Neuronal stem cell (in vitro differentiated cells): Measurements from ENCODE around the gene TRPM5.
A peak's percentile ranks its signal among the peaks of the same experiment; 100 is the strongest.

Experiments
- DNase-seq: peaks from one replicate; pipeline ENCODE4 v3.0.0-alpha.2; 2013; ENCODE audit warnings: low spot score
- H2AFZ ChIP-seq: one replicate; pipeline ENCODE4 v1.6.1; 2013; ENCODE audit warnings: mild to moderate bottlenecking, low read length, inconsistent platforms
- H2AK5ac ChIP-seq: 2 replicates; pipeline ENCODE4 v1.6.1; 2013; ENCODE audit warnings: low read depth, mild to moderate bottlenecking, inconsistent platforms, low read length, moderate library complexity, mixed read lengths
- H2BK120ac ChIP-seq: 2 replicates; pipeline ENCODE4 v1.6.1; 2013; ENCODE audit warnings: low read depth, mild to moderate bottlenecking, inconsistent platforms, low read length, moderate library complexity, mixed read lengths
- H2BK12ac ChIP-seq: one replicate; pipeline ENCODE4 v1.6.1; 2013; ENCODE audit warnings: low read length, inconsistent platforms
- H2BK15ac ChIP-seq: 2 replicates; pipeline ENCODE4 v1.6.1; 2013; ENCODE audit warnings: mild to moderate bottlenecking, low read length, inconsistent platforms, mixed read lengths
- H2BK5ac ChIP-seq: one replicate; pipeline ENCODE4 v1.6.1; 2013; ENCODE audit warnings: inconsistent platforms, mild to moderate bottlenecking, low read length, moderate library complexity
- H3K14ac ChIP-seq: one replicate; pipeline ENCODE4 v1.6.1; 2013; ENCODE audit warnings: low read length, inconsistent platforms
- H3K18ac ChIP-seq: 2 replicates; pipeline ENCODE4 v1.6.1; 2013; ENCODE audit warnings: low read length, inconsistent platforms
- H3K23ac ChIP-seq: 2 replicates; pipeline ENCODE4 v1.6.1; 2013; ENCODE audit warnings: low read depth, mild to moderate bottlenecking, mixed read lengths, low read length, inconsistent platforms; ENCODE audit not compliant: poor library complexity
- H3K27ac ChIP-seq: replicated peaks from 3 replicates; pipeline ENCODE4 v1.5.1; 2013; ENCODE audit warnings: low read length, inconsistent platforms
- H3K27me3 ChIP-seq, 3 experiments: 2 replicates each; pipeline ENCODE4 v1.6.1; 2013; ENCODE audit warnings: low read length in 3 of 3, mild to moderate bottlenecking in 2 of 3, inconsistent platforms in 1 of 3, low read depth in 1 of 3, mixed read lengths in 1 of 3, moderate library complexity in 1 of 3; ENCODE audit not compliant: control insufficient read depth in 3 of 3, insufficient read depth in 3 of 3
- H3K36me3 ChIP-seq, 2 donors: replicated peaks in 1 of 2; 2 replicates each; pipeline ENCODE4 v1.6.1; 2013; ENCODE audit warnings: low read length in 2 of 2; ENCODE audit not compliant: control insufficient read depth in 2 of 2, insufficient read depth in 2 of 2
- H3K4ac ChIP-seq: 2 replicates; pipeline ENCODE4 v1.6.1; 2013; ENCODE audit warnings: inconsistent platforms, mild to moderate bottlenecking, low read length, moderate library complexity
- H3K4me1 ChIP-seq, 2 donors: 1 replicate in 1 of 2; 2 replicates in 1 of 2; pipeline ENCODE4 v1.6.1; 2013; ENCODE audit warnings: low read length in 2 of 2, low read depth in 1 of 2; ENCODE audit not compliant: control insufficient read depth in 2 of 2, insufficient read depth in 1 of 2
- H3K4me2 ChIP-seq: one replicate; pipeline ENCODE4 v1.6.1; 2013; ENCODE audit warnings: mild to moderate bottlenecking, low read length, inconsistent platforms; ENCODE audit not compliant: insufficient read depth, poor library complexity, severe bottlenecking
- H3K4me3 ChIP-seq, 2 donors: 2 replicates each; pipeline ENCODE4 v1.5.1; 2013; ENCODE audit warnings: low read length in 2 of 2, mild to moderate bottlenecking in 2 of 2, inconsistent platforms in 1 of 2, moderate library complexity in 1 of 2
- H3K79me1 ChIP-seq: one replicate; pipeline ENCODE4 v1.6.1; 2013; ENCODE audit warnings: low read depth, mild to moderate bottlenecking, inconsistent platforms, low read length, moderate library complexity
- H3K9ac ChIP-seq: one replicate; pipeline ENCODE4 v1.6.1; 2013; ENCODE audit warnings: mild to moderate bottlenecking, low read depth, low read length, inconsistent platforms; ENCODE audit not compliant: poor library complexity
- H3K9me3 ChIP-seq, 2 donors: replicated peaks in 1 of 2; 2 replicates each; pipeline versions ENCODE3 to v1.6.1; 2013; ENCODE audit warnings: low read length in 2 of 2, mild to moderate bottlenecking in 2 of 2, inconsistent platforms in 1 of 2, low read depth in 1 of 2, mixed read lengths in 1 of 2, moderate library complexity in 1 of 2; ENCODE audit not compliant: control insufficient read depth in 2 of 2, insufficient read depth in 1 of 2
- H4K8ac ChIP-seq: one replicate; pipeline ENCODE4 v1.6.1; 2013; ENCODE audit warnings: low read depth, mild to moderate bottlenecking, inconsistent platforms, low read length, moderate library complexity
- H4K91ac ChIP-seq: one replicate; pipeline ENCODE4 v1.6.1; 2013; ENCODE audit warnings: low read length, low read depth, mild to moderate bottlenecking, inconsistent platforms; ENCODE audit not compliant: poor library complexity
- WGBS, 2 donors: extraction: QIAGEN DNeasy Blood & Tissue Kit; methylation state at CpG; one replicate each; pipeline ENCODE4 v1.1.7; 2013; ENCODE audit warnings: missing lambda C conversion rate in 2 of 2, mixed read lengths in 1 of 2; ENCODE audit not compliant: insufficient read length in 2 of 2, insufficient replicate concordance in 1 of 2; ENCODE audit errors: extremely low coverage in 2 of 2; 5-methylcytosine and 5-hydroxymethylcytosine counted together

TRPM5 gene

DNA sequence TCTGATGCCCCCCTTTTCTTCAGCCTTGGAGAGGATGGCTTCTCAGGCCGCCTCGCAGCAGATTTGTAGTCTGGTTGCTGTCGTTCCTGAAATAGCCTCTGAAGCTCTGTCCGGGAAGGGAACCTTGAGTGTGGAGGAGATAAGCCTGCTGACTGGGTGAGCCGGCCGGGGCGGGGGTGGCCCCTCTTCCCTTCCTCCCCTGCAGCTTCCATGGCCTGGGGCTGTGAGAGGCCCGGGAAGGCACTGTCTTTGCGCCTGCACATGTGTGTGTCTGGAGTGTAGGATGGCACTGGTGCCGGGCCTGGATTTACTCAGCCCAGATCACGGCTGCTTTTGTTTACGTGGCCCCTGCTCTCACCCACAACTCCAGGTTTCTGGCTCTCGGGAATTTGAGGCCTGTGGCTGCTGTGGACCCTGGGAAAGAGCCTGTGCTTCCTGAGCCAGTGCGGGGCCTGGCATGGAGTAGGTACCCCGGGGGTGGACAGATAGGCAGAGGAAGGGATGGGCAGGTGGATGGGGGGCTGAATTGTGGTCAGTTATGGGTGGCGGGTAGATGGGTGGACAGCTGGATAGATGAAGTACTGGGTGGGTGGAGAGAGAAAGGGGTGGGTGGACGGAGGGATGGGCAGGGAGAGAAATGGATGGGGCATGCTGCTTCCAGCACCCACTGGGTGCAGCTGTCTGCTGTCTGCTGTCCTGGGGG, 17.1 kb upstream of the TRPM5 start:
- Histone ChIP-seq H3K4ac (no peak overlapping the region), H3K4me1 (peaks cover 0 to 6% of the 10 kb centered on the region in 2 donors), H3K18ac (peak overlapping the region; percentile 71), H4K91ac (no peak overlapping the region), H2AK5ac (no peak overlapping the region), H4K8ac (no peak overlapping the region), H3K9me3 (peaks cover 0 to 1% of the 10 kb centered on the region in 2 donors), H3K27ac (no peak overlapping the region), H2BK12ac (no peak overlapping the region), H2BK120ac (peak overlapping the region; percentile 54), H3K14ac (peak overlapping the region; percentile 98), H3K36me3 (no peaks in the 10 kb centered on the region), H2AFZ (no peak overlapping the region), H3K27me3 (peaks cover 0 to 36% (median 3%) of the 10 kb centered on the region in 3 experiments), H2BK5ac (peak overlapping the region; percentile 3), H3K4me2 (no peak overlapping the region), H3K79me1 (no peaks in the 10 kb centered on the region), H3K23ac (peak overlapping the region; percentile 43), H3K4me3 (no peak overlapping the region), H2BK15ac (no peak overlapping the region), H3K9ac (no peak overlapping the region)
- DNase-seq = no peak
- no CpG with 5 or more reads among the region's 17 CpGs for WGBS, 2 donors

DNA sequence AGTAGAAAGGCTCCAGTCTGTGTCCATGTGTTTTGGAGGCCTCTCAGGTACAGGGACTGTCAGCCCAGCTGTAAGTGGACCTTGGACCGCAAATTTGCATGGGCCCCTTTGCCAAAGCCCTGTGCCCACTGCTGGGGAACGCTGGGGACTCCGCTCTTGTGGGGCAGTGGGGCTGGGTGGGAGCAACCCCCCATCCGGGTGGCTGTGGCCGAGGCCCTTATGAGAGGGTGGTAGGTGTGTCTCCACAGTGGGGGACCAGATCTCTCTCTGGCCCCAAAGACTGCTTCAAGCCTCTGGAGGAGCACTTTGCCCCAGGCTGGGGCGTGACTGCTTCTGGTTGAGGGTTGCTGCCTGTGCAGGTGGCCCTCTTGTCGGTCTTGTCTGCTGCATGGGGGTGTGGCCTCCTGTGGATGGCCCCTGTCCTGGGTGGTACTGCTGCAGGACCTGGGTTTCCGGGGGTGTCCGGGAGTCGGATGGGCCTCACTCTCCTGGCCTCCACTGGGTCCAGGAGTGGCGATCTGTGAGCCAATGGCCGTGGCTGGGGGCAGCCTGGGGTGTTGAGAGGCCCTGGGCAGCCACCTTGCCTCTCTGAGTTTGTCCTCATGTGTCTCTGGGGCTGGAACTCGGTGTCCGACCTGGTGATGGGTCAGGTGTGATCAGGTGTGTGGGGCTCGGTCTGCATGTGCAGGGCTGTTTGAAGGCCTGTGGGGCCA, 16.4 kb upstream of the TRPM5 start:
- peak overlapping the region; percentile 3 for H2BK5ac ChIP-seq
- H2AK5ac ChIP-seq = peak overlapping the region; percentile 95
- no CpG with 5 or more reads among the region's 15 CpGs for WGBS, 2 donors
- peak overlapping the region; percentile 17 for H3K14ac ChIP-seq
- H2AFZ ChIP-seq = no peak overlapping the region
- peak overlapping the region; percentile 23 for H4K8ac ChIP-seq
- H3K9me3 ChIP-seq = peaks cover 0 to 1% of the 10 kb centered on the region in 2 donors
- H3K36me3 ChIP-seq = no peaks in the 10 kb centered on the region
- H3K27ac ChIP-seq = no peak overlapping the region
- no peak overlapping the region for H3K4me2 ChIP-seq
- H2BK15ac ChIP-seq = peak overlapping the region; percentile 89
- no peaks in the 10 kb centered on the region for H3K79me1 ChIP-seq
- H3K9ac ChIP-seq = no peak overlapping the region
- H3K4ac ChIP-seq = no peak overlapping the region
- H4K91ac ChIP-seq = no peak overlapping the region
- H3K23ac ChIP-seq = peak overlapping the region; percentile 20
- no peak for DNase-seq
- H3K18ac ChIP-seq = peak overlapping the region; percentile 77
- peaks cover 0 to 33% (median 3%) of the 10 kb centered on the region in 3 experiments for H3K27me3 ChIP-seq
- peak overlapping the region; percentile 54 for H2BK120ac ChIP-seq
- no peak overlapping the region for H3K4me3 ChIP-seq
- H2BK12ac ChIP-seq = peak overlapping the region; percentile 73
- peaks cover 0 to 6% of the 10 kb centered on the region in 2 donors for H3K4me1 ChIP-seq

DNA sequence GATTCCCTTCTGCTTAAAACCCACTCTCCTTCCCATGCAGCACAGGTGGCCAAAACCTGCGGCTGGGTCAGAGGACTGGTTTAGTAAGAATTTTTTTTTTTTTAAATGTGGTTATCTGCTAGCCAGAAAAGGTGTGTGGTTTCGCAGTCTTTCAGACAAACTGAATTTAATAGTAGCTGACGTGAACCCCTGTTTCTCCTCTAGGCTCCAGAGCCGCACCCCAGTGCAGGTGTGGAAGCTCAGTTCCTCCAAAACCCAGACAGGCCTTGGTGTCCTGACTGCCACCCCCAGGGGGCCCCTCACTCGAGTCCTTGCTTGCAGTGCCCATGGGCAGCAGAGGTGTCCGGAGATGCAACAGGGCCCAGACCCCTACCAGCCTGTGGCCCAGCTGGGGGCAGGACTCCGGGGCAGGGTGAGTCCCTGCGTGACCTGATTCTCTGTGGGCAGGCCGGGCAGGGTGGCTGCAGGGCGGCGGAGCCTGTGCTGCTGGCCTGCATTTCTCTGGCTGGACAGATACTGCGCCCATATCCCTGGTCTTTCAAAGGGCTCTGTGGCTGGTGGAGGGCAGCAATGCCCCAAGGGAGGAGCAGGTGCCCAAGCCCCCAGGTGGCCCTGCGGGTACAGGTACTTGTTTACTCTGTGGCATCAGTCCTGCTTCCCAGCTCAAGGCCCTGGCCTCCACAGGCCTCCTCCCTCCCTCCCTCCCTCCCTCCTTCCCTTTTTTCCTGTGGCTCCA, 15.7 kb upstream of the TRPM5 start:
- Histone ChIP-seq H3K27ac (no peak overlapping the region), H3K4me3 (no peak overlapping the region), H4K91ac (peak overlapping the region; percentile 30), H3K14ac (no peak overlapping the region), H3K18ac (peak overlapping the region; percentile 60), H2AK5ac (peak overlapping the region; percentile 85), H3K79me1 (no peaks in the 10 kb centered on the region), H2BK5ac (no peak overlapping the region), H4K8ac (no peak overlapping the region), H2AFZ (no peak overlapping the region), H3K4me2 (no peak overlapping the region), H2BK120ac (peak overlapping the region; percentile 54), H2BK15ac (peak overlapping the region; percentile 93), H3K4me1 (peaks cover 0 to 6% of the 10 kb centered on the region in 2 donors), H3K23ac (peak overlapping the region; percentile 20), H3K9ac (peak overlapping the region; percentile 37), H3K9me3 (peaks cover 0 to 1% of the 10 kb centered on the region in 2 donors), H3K36me3 (no peaks in the 10 kb centered on the region), H2BK12ac (no peak overlapping the region), H3K4ac (no peak overlapping the region), H3K27me3 (peaks cover 0 to 31% (median 3%) of the 10 kb centered on the region in 3 experiments)
- no peak for DNase-seq
- no CpG with 5 or more reads among the region's 13 CpGs for WGBS, 2 donors
